Thoracic aorta (tissue), 2 donors: ENCODE results near the gene MAGI1. TPM values are rescaled to one million over a fixed set of nuclear protein-coding genes. Genes with fewer than 3 reads are reported as not detected.

Experiments used
- ATAC-seq: fragments of 150-250 bp; one replicate; pipeline ENCODE4 v1.8.0; 2017; ENCODE audit warnings: low read depth; ENCODE audit not compliant: insufficient number of reproducible peaks, low FRiP score
- DNase-seq: peaks from one replicate; pipeline ENCODE4 v3.0.0-alpha.2; 2020; ENCODE audit warnings: low spot score
- H3K27ac ChIP-seq, 2 donors: fragments of 200-600 bp; sonication (generic); 1 replicate in 1 of 2; 2 replicates in 1 of 2; pipeline ENCODE4 v1.5.1; 2016; ENCODE audit warnings: mild to moderate bottlenecking in 2 of 2, moderate library complexity in 2 of 2
- H3K27me3 ChIP-seq: fragments of 200-600 bp; sonication (generic); replicated peaks from 2 replicates; pipeline ENCODE4 v1.6.0; 2016; ENCODE audit warnings: mild to moderate bottlenecking; ENCODE audit not compliant: insufficient read depth
- H3K36me3 ChIP-seq: fragments of 200-600 bp; sonication (generic); one replicate; pipeline ENCODE4 v1.5.1; 2016
- H3K4me1 ChIP-seq, 2 donors: fragments of 200-600 bp; sonication (generic); 1 replicate in 1 of 2; 2 replicates in 1 of 2; pipeline versions ENCODE4 v1.5.1 to v1.6.0; 2016; ENCODE audit warnings: low read depth in 2 of 2, mild to moderate bottlenecking in 1 of 2; ENCODE audit not compliant: control insufficient read depth in 1 of 2
- H3K4me3 ChIP-seq: fragments of 200-600 bp; sonication (generic); 2 replicates; pipeline ENCODE4 v1.5.1; 2016; ENCODE audit warnings: mild to moderate bottlenecking
- H3K9me3 ChIP-seq: fragments of 200-600 bp; sonication (generic); 2 replicates; pipeline ENCODE4 v1.5.1; 2016
- total RNA-seq, 2 donors: library from RNA; depleted of rRNA; stranded (reverse); fragments of >200 nt; gene quantifications; one replicate each; pipeline versions ENCODE4 v1.1.0 to v1.2.3, GENCODE V29; 2016
- TF ChIP-seq, protein P1 (sequence below): fragments of 200-600 bp; sonication (generic); IDR thresholded peaks from one replicate; pipeline ENCODE4 v1.5.1; 2019; ENCODE audit warnings: antibody characterized with exemption

Gene MAGI1
- total RNA-seq, 2 donors from 2014 or later = 48.2 to 88.5 TPM

DNA sequence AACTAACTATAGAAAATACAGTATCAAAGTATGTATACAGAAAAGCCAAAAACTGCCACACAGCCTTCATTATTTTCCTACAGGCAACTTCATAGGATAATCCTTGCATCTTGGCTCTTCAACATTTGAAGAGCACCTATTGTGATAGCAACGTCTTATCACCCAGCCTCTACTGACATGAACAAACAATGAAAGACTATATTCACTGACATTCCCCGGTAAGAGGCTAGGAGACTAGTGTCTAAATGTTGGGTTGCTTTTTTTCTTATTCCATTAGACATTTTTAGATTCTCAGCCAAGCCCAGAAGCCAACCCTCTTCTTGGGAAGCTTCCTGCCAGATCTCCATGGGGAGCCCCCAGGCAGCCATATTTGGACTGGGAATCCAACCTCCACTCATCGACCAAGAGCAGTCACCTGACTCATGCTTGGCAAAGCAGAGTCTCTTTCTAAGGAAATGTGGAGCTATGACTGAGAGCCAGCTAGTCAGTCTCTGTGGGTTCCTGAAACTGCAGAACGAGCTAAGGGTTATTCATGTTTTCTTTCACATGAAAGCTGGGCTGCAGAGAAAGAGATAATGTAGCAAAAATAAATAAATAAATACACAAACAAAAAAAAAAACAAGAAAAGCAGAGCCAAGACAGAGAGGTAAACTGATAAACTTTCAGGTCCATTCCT is 227.5 kb downstream of the MAGI1 start:
- no peaks in the 10 kb centered on the region for H3K36me3 ChIP-seq
- DNase-seq = no peak
- no peak overlapping the region for H3K27ac ChIP-seq
- peaks cover 0 to 28% of the 10 kb centered on the region in 2 donors for H3K4me1 ChIP-seq
- TF ChIP-seq, protein P1, sequence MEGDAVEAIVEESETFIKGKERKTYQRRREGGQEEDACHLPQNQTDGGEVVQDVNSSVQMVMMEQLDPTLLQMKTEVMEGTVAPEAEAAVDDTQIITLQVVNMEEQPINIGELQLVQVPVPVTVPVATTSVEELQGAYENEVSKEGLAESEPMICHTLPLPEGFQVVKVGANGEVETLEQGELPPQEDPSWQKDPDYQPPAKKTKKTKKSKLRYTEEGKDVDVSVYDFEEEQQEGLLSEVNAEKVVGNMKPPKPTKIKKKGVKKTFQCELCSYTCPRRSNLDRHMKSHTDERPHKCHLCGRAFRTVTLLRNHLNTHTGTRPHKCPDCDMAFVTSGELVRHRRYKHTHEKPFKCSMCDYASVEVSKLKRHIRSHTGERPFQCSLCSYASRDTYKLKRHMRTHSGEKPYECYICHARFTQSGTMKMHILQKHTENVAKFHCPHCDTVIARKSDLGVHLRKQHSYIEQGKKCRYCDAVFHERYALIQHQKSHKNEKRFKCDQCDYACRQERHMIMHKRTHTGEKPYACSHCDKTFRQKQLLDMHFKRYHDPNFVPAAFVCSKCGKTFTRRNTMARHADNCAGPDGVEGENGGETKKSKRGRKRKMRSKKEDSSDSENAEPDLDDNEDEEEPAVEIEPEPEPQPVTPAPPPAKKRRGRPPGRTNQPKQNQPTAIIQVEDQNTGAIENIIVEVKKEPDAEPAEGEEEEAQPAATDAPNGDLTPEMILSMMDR = no peak
- peak; percentile 45 for ATAC-seq
- no peaks in the 10 kb centered on the region for H3K9me3 ChIP-seq
- H3K4me3 ChIP-seq = no peak overlapping the region
- H3K27me3 ChIP-seq = no peaks in the 10 kb centered on the region

DNA sequence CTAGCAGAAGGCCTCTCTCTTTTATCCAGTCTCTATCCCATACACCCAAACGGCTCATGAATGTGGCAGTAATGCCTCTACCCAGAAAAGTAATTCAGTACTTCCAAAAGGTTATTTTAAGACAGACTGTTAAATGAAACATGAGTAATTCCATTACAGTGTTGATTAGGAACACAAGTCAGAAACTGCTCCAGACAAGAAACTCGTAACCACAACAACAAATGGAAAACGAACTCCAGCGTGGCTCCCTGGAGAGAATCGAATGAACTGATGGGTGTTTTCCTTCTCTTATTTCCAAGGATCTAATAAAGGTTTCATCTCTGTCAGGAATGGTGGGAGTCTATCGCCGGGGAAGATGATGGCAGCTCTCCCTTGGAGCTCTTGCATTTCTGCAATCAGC is 228.4 kb downstream of the MAGI1 start:
- no peaks in the 10 kb centered on the region for H3K9me3 ChIP-seq
- no peaks in the 10 kb centered on the region for H3K36me3 ChIP-seq
- no peaks in the 10 kb centered on the region for H3K27me3 ChIP-seq
- no peak overlapping the region for H3K27ac ChIP-seq
- TF ChIP-seq, protein P1 = no peak
- peaks cover 0 to 28% of the 10 kb centered on the region in 2 donors for H3K4me1 ChIP-seq
- H3K4me3 ChIP-seq = no peak overlapping the region
- no peak for DNase-seq
- ATAC-seq = no peak

DNA sequence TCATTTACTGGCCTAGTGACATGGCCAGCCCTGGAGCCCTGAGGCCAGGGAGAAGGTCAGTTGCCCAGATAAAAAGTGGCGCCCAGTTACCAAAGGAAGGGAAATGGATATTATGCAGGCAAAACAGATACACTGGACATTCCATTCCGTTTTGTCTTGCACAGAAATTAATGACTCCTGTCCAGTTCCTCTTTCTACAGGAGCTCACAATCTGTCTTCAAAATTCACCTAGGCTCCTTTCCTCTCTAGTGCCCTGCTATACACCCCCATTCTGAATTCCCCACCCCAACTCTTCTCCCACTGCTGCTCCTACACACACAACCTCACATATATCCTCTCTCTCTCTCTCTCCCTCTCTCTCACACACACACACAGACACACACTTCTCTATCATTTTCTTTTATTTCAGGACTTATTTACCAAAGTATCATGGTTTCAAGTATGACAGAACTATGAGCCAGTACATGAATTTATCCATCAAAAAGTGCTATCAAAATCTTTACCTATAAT is 229.0 kb downstream of the MAGI1 start:
- no peak overlapping the region for H3K27ac ChIP-seq
- no peak for ATAC-seq
- no peak for DNase-seq
- no peak overlapping the region for H3K4me3 ChIP-seq
- TF ChIP-seq, protein P1 = no peak
- no peaks in the 10 kb centered on the region for H3K36me3 ChIP-seq
- H3K27me3 ChIP-seq = no peaks in the 10 kb centered on the region
- H3K4me1 ChIP-seq = peaks cover 0 to 21% of the 10 kb centered on the region in 2 donors
- no peaks in the 10 kb centered on the region for H3K9me3 ChIP-seq

DNA sequence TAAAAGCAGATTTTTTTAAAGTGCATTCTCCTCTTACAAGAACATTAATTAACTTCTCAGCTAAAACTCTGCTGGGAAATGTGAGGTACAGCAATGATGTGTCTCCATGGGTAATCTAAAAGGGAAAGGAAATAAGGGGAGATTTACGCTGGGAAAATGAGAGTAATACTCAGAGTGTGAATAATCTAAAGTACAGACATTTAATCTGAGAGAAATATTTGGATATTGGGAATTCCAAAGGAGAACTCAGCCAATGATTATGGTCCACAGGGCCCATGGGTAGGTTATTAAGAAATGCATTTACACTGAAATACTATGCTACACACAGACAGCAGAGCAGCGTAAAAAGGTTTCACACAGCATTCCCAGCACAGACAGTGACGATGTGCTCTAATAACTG is 229.9 kb downstream of the MAGI1 start:
- DNase-seq = no peak
- TF ChIP-seq, protein P1 = no peak
- no peaks in the 10 kb centered on the region for H3K27me3 ChIP-seq
- no peak overlapping the region for H3K4me3 ChIP-seq
- no peaks in the 10 kb centered on the region for H3K9me3 ChIP-seq
- H3K36me3 ChIP-seq = no peaks in the 10 kb centered on the region
- peaks cover 0 to 18% of the 10 kb centered on the region in 2 donors for H3K4me1 ChIP-seq
- H3K27ac ChIP-seq = no peak overlapping the region
- no peak for ATAC-seq

DNA sequence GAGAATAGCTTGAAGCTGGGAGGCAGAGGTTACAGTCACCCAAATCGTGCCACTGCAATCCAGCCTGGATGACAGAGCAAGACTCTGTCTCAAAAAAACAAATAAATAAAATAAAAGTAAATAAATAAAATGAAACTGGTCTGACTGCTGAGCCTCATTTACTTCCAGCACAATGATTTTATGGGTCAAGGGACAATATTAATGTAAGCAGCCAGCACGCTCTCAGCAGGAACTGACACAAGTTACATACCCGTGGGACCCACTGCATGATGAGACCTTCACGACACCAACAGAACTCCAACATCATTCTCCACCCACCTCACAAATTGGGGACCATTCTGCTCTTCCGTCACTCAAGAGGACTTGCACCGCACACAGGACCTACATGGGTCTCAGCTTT is 230.3 kb downstream of the MAGI1 start:
- TF ChIP-seq, protein P1 = no peak
- Histone ChIP-seq H3K4me3 (no peak overlapping the region), H3K9me3 (no peaks in the 10 kb centered on the region), H3K27me3 (no peaks in the 10 kb centered on the region), H3K27ac (no peak overlapping the region), H3K4me1 (peaks cover 0 to 18% of the 10 kb centered on the region in 2 donors), H3K36me3 (no peaks in the 10 kb centered on the region)
- ATAC-seq = no peak
- DNase-seq = no peak
